HEK293 (cell line): Measurements from ENCODE around the gene LY9.

Experiments used
- ZNF335 ChIP-seq: fragments of 450-650 bp; formaldehyde crosslinking; conservative IDR thresholded peaks from 2 replicates; pipeline ENCODE4 v1.5.1; 2016; ENCODE audit warnings: missing biosample characterization, missing genetic modification characterization
- TF ChIP-seq, protein P1 (sequence below): fragments of 450-650 bp; formaldehyde crosslinking; IDR thresholded peaks from 2 replicates; pipeline ENCODE4 v1.5.1; 2016; ENCODE audit warnings: missing biosample characterization, missing genetic modification characterization
- TF ChIP-seq, protein P2 (sequence below): fragments of 450-650 bp; formaldehyde crosslinking; IDR thresholded peaks from 2 replicates; pipeline ENCODE4 v1.5.1; 2016; ENCODE audit warnings: missing biosample characterization, missing genetic modification characterization

DNA sequence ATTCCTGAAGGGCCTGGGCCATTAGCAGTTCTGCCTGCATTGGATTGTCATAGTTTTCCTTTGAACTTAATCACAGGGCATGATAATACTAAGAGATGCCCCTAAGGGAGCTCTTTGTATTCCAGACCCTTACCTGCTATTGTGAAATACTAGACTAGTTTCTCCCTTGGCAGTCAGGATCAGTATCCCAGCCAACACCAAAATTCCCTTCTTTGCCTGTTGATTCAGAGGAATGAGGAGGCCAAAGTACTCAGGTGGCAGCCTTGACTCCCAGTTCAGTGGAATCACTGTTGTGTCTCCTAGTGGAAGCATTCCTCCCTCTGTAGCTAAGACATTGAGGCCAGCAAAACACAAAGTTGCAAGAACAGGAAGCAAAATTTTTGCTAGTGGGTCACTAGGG, 36.2 kb upstream of the LY9 start:
- TF ChIP-seq, protein P1, sequence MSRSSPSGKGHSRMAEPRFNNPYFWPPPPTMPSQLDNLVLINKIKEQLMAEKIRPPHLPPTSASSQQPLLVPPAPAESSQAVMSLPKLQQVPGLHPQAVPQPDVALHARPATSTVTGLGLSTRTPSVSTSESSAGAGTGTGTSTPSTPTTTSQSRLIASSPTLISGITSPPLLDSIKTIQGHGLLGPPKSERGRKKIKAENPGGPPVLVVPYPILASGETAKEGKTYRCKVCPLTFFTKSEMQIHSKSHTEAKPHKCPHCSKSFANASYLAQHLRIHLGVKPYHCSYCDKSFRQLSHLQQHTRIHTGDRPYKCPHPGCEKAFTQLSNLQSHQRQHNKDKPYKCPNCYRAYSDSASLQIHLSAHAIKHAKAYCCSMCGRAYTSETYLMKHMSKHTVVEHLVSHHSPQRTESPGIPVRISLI (tag by site-specific recombination) = no peak
- TF ChIP-seq, protein P2, sequence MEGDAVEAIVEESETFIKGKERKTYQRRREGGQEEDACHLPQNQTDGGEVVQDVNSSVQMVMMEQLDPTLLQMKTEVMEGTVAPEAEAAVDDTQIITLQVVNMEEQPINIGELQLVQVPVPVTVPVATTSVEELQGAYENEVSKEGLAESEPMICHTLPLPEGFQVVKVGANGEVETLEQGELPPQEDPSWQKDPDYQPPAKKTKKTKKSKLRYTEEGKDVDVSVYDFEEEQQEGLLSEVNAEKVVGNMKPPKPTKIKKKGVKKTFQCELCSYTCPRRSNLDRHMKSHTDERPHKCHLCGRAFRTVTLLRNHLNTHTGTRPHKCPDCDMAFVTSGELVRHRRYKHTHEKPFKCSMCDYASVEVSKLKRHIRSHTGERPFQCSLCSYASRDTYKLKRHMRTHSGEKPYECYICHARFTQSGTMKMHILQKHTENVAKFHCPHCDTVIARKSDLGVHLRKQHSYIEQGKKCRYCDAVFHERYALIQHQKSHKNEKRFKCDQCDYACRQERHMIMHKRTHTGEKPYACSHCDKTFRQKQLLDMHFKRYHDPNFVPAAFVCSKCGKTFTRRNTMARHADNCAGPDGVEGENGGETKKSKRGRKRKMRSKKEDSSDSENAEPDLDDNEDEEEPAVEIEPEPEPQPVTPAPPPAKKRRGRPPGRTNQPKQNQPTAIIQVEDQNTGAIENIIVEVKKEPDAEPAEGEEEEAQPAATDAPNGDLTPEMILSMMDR (tag by site-specific recombination) = no peak
- TF ChIP-seq ZNF335 = no peak
